ENCODE data around the gene MAML2. TPM values are rescaled to one million over a fixed set of nuclear protein-coding genes. Genes with fewer than 3 reads are reported as not detected.

Gene MAML2
- total RNA-seq, 1 experiment from 2014 or later = 2.9 TPM

- Histone ChIP-seq H3K27ac (ENCODE audit: low read length) (no peak overlapping the region), H3K4me1 (ENCODE audit: control insufficient read depth, insufficient read depth, low read length) (no peaks in the 10 kb centered on the region), H3K27me3 (ENCODE audit: control insufficient read depth, insufficient read depth, low read length) (no peaks in the 10 kb centered on the region), H3K4me3 (ENCODE audit: low read depth in 2 of 2, low read length in 2 of 2) (no peak overlapping the region), H3K36me3 (ENCODE audit: control insufficient read depth, insufficient read depth, low read length) (no peaks in the 10 kb centered on the region), H3K9me3 (ENCODE audit: control insufficient read depth, insufficient read depth, low read depth, low read length) (no peaks in the 10 kb centered on the region)
- no peak for ATAC-seq
- intact Hi-C loops (cut with micrococcal nuclease; ENCODE audit: unreplicated experiment) (no loop called here), in situ Hi-C loops (cut with HindIII; ENCODE audit: low pct_unique_long_range_greater_than_20kb, low sequenced_read_pairs) (no loop called here)
- no TSS peak for BruUV-seq (replicated peaks)
- no peak for TF ChIP-seq TCF7L2 (IDR thresholded peaks at IDR 0.05; ENCODE audit: low read depth, low read length)
- TF ChIP-seq REST (IDR thresholded peaks at IDR 0.05; ENCODE audit: insufficient read depth in 1 of 2, low read depth in 2 of 2, low read length in 1 of 2) = no peak
- TF ChIP-seq SIN3A (IDR thresholded peaks at IDR 0.05; ENCODE audit: borderline replicate concordance, insufficient read depth, low read depth, low read length) = no peak
- TF ChIP-seq POLR2AphosphoS5 (IDR thresholded peaks at IDR 0.05; ENCODE audit: low read depth, low read length) = no peak
- TF ChIP-seq, protein P1, sequence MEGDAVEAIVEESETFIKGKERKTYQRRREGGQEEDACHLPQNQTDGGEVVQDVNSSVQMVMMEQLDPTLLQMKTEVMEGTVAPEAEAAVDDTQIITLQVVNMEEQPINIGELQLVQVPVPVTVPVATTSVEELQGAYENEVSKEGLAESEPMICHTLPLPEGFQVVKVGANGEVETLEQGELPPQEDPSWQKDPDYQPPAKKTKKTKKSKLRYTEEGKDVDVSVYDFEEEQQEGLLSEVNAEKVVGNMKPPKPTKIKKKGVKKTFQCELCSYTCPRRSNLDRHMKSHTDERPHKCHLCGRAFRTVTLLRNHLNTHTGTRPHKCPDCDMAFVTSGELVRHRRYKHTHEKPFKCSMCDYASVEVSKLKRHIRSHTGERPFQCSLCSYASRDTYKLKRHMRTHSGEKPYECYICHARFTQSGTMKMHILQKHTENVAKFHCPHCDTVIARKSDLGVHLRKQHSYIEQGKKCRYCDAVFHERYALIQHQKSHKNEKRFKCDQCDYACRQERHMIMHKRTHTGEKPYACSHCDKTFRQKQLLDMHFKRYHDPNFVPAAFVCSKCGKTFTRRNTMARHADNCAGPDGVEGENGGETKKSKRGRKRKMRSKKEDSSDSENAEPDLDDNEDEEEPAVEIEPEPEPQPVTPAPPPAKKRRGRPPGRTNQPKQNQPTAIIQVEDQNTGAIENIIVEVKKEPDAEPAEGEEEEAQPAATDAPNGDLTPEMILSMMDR (IDR thresholded peaks at IDR 0.05) = no peak
- CTCF ChIA-PET = no interaction called here
- DNase-seq (ENCODE audit: low read depth, low spot score) = no peak
- POLR2A ChIA-PET = no interaction called here
These were observed 263.3 kb downstream of the MAML2 start for GRCh38 chr11:96079691-96080090.

DNA sequence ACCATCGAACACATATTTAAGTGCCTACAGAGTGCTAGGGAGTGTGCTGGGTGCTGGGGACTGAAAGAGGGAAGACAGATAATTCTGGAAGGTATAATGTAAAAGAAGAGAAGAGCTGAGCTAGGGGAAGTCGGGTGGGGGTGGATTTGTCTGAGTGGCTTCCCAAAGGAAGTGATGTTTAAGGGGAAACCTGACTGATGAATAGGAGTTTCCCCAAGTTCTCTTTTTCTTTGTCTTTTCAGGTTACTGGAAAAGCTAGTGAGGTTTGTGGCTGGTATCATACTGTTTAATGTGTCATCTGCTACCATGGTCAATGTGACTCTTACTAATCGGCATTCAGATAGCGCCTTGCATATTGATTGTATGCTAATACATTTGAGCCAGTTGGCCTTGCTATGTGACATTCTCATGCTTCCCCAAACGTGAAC is 267.4 kb downstream of the MAML2 start:
- H3K4me3 ChIP-seq (ENCODE audit: low read depth in 2 of 2, low read length in 2 of 2) = no peak overlapping the region
- no peak for ATAC-seq

More for the DNA sequence above, 267.4 kb downstream of the MAML2 start:
- TF ChIP-seq, protein P1 (IDR thresholded peaks at IDR 0.05) = no peak
- TF ChIP-seq SIN3A (IDR thresholded peaks at IDR 0.05; ENCODE audit: borderline replicate concordance, insufficient read depth, low read depth, low read length) = no peak
- TF ChIP-seq REST (IDR thresholded peaks at IDR 0.05; ENCODE audit: insufficient read depth in 1 of 2, low read depth in 2 of 2, low read length in 1 of 2) = no peak
- TF ChIP-seq TCF7L2 (IDR thresholded peaks at IDR 0.05; ENCODE audit: low read depth, low read length) = no peak
- TF ChIP-seq POLR2AphosphoS5 (IDR thresholded peaks at IDR 0.05; ENCODE audit: low read depth, low read length) = no peak
- Histone ChIP-seq H3K4me1 (ENCODE audit: control insufficient read depth, insufficient read depth, low read length) (no peaks in the 10 kb centered on the region), H3K27me3 (ENCODE audit: control insufficient read depth, insufficient read depth, low read length) (no peaks in the 10 kb centered on the region), H3K9me3 (ENCODE audit: control insufficient read depth, insufficient read depth, low read depth, low read length) (no peaks in the 10 kb centered on the region), H3K27ac (ENCODE audit: low read length) (no peak overlapping the region), H3K36me3 (ENCODE audit: control insufficient read depth, insufficient read depth, low read length) (no peaks in the 10 kb centered on the region)
- CTCF ChIA-PET = no interaction called here
- POLR2A ChIA-PET = no interaction called here
- DNase-seq (ENCODE audit: low read depth, low spot score) = no peak
- no TSS peak for BruUV-seq (replicated peaks)
- in situ Hi-C loops (cut with HindIII; ENCODE audit: low pct_unique_long_range_greater_than_20kb, low sequenced_read_pairs) = no loop called here
- intact Hi-C loops (cut with micrococcal nuclease; ENCODE audit: unreplicated experiment) = no loop called here

All from Panc1 (cell line).